Heart right ventricle (tissue), 16 donors: ENCODE measurements around the gene PPM1F. TPM values are rescaled to one million over a fixed set of nuclear protein-coding genes. Genes with fewer than 3 reads are reported as not detected.

Experiments
- ATAC-seq, 8 donors: fragments of 200-7000 bp; cut with Tn5 transposase; one replicate each; pipeline ENCODE4 v1.9.1; 2020; ENCODE audit warnings: mild to moderate bottlenecking in 8 of 8, moderate library complexity in 8 of 8, moderate number of reproducible peaks in 1 of 8
- DNase-seq, 2 donors: peaks; one replicate each; pipeline ENCODE4 v3.0.0-alpha.2; 2020
- H3K27ac ChIP-seq, 10 donors: fragments of 200-600 bp; sonication (generic) in 2 of 10; one replicate each; pipeline versions ENCODE4 v1.5.0 to v1.8.0; 2020 to 2022; ENCODE audit warnings: mild to moderate bottlenecking in 3 of 10
- H3K27me3 ChIP-seq, 7 donors: fragments of 200-600 bp; one replicate each; pipeline ENCODE4 v1.8.0; 2021 to 2022; ENCODE audit warnings: mild to moderate bottlenecking in 2 of 7
- H3K36me3 ChIP-seq, 9 donors: fragments of 200-600 bp; sonication (generic) in 1 of 9; one replicate each; pipeline versions ENCODE4 v1.5.0 to v1.8.0; 2020 to 2022; ENCODE audit warnings: mild to moderate bottlenecking in 2 of 9
- H3K4me1 ChIP-seq, 9 donors: fragments of 200-600 bp; sonication (generic) in 1 of 9; one replicate each; pipeline versions ENCODE4 v1.5.0 to v1.8.0; 2020 to 2022; ENCODE audit warnings: mild to moderate bottlenecking in 4 of 9
- H3K4me3 ChIP-seq, 10 donors: fragments of 200-600 bp; sonication (generic) in 2 of 10; one replicate each; pipeline versions ENCODE4 v1.5.0 to v1.8.0; 2020 to 2022; ENCODE audit warnings: mild to moderate bottlenecking in 7 of 10, moderate library complexity in 2 of 10
- H3K9me3 ChIP-seq, 11 donors: fragments of 200-600 bp in 10 of 11; sonication (generic) in 2 of 11; one replicate each; pipeline versions ENCODE4 v1.5.0 to v1.8.0; 2013 to 2022; ENCODE audit warnings: mild to moderate bottlenecking in 2 of 11, control low read depth in 1 of 11, moderate library complexity in 1 of 11
- WGBS, 2 donors: extraction: QIAGEN DNeasy Blood & Tissue Kit; methylation state at CpG; one replicate each; pipeline ENCODE4 v1.1.7; 2013; ENCODE audit warnings: inconsistent platforms in 1 of 2; 5-methylcytosine and 5-hydroxymethylcytosine counted together
- intact Hi-C, 10 donors: fragments of 100-400 bp; cut with DNase I; formaldehyde crosslinking; loops; one replicate each; pipeline versions ENCODE4 v1.11.1 to v1.14.2; 2022
- polyA plus RNA-seq, 2 donors: library from polyadenylated mRNA; stranded (reverse); fragments of 200-250 nt; gene quantifications; one replicate each; pipeline ENCODE4 v1.2.3, GENCODE V29; 2013
- total RNA-seq, 10 donors: library from RNA; stranded (reverse); fragmentation: NEBNext Ultra II Directional in 3 of 10; extraction: Animal tissue kit (Norgen Biotek cat#: 25700) in 3 of 10; gene quantifications; one replicate each; pipeline versions ENCODE4 v1.2.1 to v1.2.4, GENCODE V29; 2021 to 2023
- TF ChIP-seq, protein P1 (sequence below), 9 donors: fragments of 200-600 bp; sonication (generic) in 2 of 9; IDR thresholded peaks; one replicate each; pipeline versions ENCODE4 v1.5.0 to v1.8.0; 2021 to 2022; ENCODE audit warnings: antibody characterized with exemption in 9 of 9, mild to moderate bottlenecking in 5 of 9, moderate library complexity in 1 of 9
- donor health status: Arrhythmogenic right ventricular cardiomyopathy.
- donor health status: ischemic (EF 13 %, LVEDD 7.1; RV severe dilation, severe dysfunction).
- donor health status: healthy with polysubstance abuse.
- donor health status: DM: no; HTN: yes; CAD: no.
- donor health status: DM: no; HTN: no; CAD: no.
- donor health status: ischemic (EF 25% LVEDD 6.9; RV normal size, moderate dysfunction).
- donor health status: ischemic (EF 25% LVEDD 5.7; RV mildly dilated, moderate dysfunction).
- donor health status: healthy.
- donor health status: DM: yes; HTN: yes; CAD: no.
- donor health status: Ischemic cardiomyopathy.
- donor health status: ischemic (EF 35%, LVEDD 5.7; RV mildly dilated, moderate dysfunction).
- donor health status: nonischemic (EF 11% LVEDD 7.7; RV severe dilation, severe dysfunction).
- donor health status: DM: yes; HTN: yes; CAD: no.
- donor health status: PGD.
- donor health status: ischemic (EF 29% LVEDD 5.4; RV normal size, mild dysfunction).
- donor health status: nonischemic (EF 23%, LVEDD 6.1; RV moderate dilation, normal function).

Gene PPM1F
- total and polyA plus RNA-seq, 12 donors, result 11.8 to 31.4 (median 18.1) TPM

- TF ChIP-seq, protein P1, sequence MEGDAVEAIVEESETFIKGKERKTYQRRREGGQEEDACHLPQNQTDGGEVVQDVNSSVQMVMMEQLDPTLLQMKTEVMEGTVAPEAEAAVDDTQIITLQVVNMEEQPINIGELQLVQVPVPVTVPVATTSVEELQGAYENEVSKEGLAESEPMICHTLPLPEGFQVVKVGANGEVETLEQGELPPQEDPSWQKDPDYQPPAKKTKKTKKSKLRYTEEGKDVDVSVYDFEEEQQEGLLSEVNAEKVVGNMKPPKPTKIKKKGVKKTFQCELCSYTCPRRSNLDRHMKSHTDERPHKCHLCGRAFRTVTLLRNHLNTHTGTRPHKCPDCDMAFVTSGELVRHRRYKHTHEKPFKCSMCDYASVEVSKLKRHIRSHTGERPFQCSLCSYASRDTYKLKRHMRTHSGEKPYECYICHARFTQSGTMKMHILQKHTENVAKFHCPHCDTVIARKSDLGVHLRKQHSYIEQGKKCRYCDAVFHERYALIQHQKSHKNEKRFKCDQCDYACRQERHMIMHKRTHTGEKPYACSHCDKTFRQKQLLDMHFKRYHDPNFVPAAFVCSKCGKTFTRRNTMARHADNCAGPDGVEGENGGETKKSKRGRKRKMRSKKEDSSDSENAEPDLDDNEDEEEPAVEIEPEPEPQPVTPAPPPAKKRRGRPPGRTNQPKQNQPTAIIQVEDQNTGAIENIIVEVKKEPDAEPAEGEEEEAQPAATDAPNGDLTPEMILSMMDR (IDR thresholded peaks at IDR 0.05), result no peak
- no peak for DNase-seq
- H3K27ac ChIP-seq, result no peak overlapping the region
- peaks cover 0 to 22% (median 17%) of the 10 kb centered on the region in 9 donors for H3K4me1 ChIP-seq
- ATAC-seq, result no peak
- H3K9me3 ChIP-seq, result no peaks in the 10 kb centered on the region
- H3K4me3 ChIP-seq, result no peak overlapping the region
- intact Hi-C loops, result no loop called here
- no peaks in the 10 kb centered on the region for H3K27me3 ChIP-seq
- 94 to 96% methylated on average over 5 of the region's 5 CpGs for WGBS, 2 donors
- H3K36me3 ChIP-seq, result peaks cover 0 to 3% (median 0%) of the 10 kb centered on the region in 9 donors
Measured at GRCh38 chr22:21985214-21985613, 32.6 kb upstream of the PPM1F start.

DNA sequence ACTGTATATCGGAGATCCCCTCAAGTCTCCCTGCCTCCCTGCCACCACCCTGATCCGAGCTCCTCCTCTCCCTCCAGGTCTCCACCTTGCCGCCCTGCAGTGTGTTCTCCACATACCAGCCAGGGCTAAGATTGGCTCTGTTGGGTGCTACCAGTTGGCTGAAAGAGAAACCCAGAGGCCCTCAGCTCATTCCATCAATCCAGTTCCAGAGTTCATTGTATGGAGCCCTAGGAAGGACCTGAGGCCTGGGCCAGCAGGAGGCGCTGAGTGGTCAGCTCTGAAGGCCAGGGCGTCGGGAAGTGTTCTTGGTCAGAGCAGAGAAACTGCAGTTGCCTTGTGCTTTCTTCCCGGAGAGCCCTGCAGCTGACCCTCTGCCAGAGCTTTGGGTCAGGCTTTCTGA lies 32.1 kb upstream of the PPM1F start:
- TF ChIP-seq, protein P1 (IDR thresholded peaks at IDR 0.05), result peak in 4 of 9 donors; percentile 27 to 43 (median 34)
- Histone ChIP-seq H3K4me1 (peaks cover 0 to 22% (median 17%) of the 10 kb centered on the region in 9 donors), H3K27ac (no peak overlapping the region), H3K9me3 (no peaks in the 10 kb centered on the region), H3K36me3 (peaks cover 0 to 6% (median 0%) of the 10 kb centered on the region in 9 donors), H3K4me3 (no peak overlapping the region), H3K27me3 (no peaks in the 10 kb centered on the region)
- ATAC-seq, result no peak
- WGBS, 2 donors, result 38 to 40% methylated on average over 7 of the region's 7 CpGs
- intact Hi-C loops, result no loop called here
- DNase-seq, result no peak

DNA sequence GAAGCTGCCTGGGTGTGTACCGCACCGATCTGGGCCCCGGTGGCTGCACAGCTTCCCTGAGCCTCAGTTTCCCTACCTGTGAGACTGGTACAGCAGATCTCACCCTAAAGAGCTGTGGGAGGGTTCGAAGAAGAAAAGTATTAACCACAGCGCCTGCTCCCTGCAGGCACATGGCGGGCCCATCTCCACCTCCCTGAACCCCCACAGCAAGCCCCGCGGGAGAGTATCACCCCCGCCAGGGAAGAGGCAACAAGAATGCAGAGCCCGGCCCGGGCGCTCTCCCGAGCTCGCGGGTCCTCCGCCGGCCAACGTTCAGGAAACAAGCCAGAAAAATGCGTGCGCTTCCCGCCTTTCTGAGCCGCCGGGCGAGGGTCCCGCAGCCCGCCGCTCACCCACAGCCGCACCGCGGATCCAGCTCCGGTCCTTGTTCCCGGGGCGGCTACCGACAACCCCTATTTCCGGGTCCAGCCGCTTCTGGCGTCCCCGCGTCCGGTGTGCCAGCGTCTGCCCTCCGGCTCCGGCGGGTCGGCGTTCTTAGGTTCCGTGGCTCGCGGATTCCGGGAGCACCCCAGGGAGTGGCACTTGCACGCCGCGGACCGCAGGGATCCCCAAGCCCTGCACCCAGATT lies 29.8 kb upstream of the PPM1F start, which contains the start of gene TOP3B:
TSS of gene TOP3B (minus strand) at position 450 of the 628 bp plus-strand sequence. CDS start 7,078 bp downstream, outside the sequence.
- DNase-seq (peak; percentile 78 to 85), ATAC-seq (peak; percentile 83 to 93 (median 90))
- TF ChIP-seq, protein P1 (IDR thresholded peaks at IDR 0.05), result no peak
- Histone ChIP-seq H3K9me3 (no peaks in the 10 kb centered on the region), H3K27ac (peak within 1 kb of the TSS; percentile 49 to 94 (median 88)), H3K27me3 (no peaks in the 10 kb centered on the region), H3K4me1 (peaks cover 0 to 22% (median 17%) of the 10 kb centered on the region in 9 donors), H3K4me3 (peak within 1 kb of the TSS; percentile 58 to 100 (median 96)), H3K36me3 (peaks cover 0 to 8% (median 0%) of the 10 kb centered on the region in 9 donors)
- intact Hi-C loops, result no loop called here
- WGBS, 2 donors, result 0 to 1% methylated on average over 54 of the region's 54 CpGs

DNA sequence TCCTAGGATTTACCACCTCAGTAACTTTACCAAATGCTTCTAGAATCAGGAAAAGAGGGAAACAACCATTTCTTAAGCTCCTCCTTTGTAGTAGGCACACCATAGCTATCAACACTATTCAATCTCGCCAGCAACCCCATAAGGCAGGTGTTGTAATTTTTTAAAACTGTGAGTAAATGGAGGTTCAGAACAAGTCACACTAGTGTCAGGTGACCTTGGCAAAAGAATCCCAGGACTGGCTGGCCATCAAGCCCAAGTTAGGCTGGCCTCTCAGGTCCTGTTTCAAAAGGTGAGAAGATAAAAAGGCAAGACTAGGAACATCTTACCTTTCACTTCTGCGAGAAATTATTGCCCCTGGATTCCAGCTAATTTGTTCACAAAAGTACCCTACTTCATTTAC lies 29.2 kb upstream of the PPM1F start:
- Histone ChIP-seq H3K36me3 (peaks cover 0 to 8% (median 0%) of the 10 kb centered on the region in 9 donors), H3K4me3 (peak overlapping the region; percentile 58 to 100 (median 96)), H3K27ac (peak overlapping the region in 9 of 10 donors; percentile 79 to 94 (median 89)), H3K9me3 (no peaks in the 10 kb centered on the region), H3K27me3 (no peaks in the 10 kb centered on the region), H3K4me1 (peaks cover 0 to 22% (median 17%) of the 10 kb centered on the region in 9 donors)
- TF ChIP-seq, protein P1 (IDR thresholded peaks at IDR 0.05), result no peak
- ATAC-seq (no peak), DNase-seq (no peak)
- intact Hi-C loops, result no loop called here
- 22 to 28% methylated on average over 2 of the region's 2 CpGs for WGBS, 2 donors
